Chondrocyte (in vitro differentiated cells): ENCODE results near the gene NPAS1. TPM values are rescaled to one million over a fixed set of nuclear protein-coding genes. Genes with fewer than 3 reads are reported as not detected.

Source experiments
- DNase-seq: peaks from one replicate; pipeline ENCODE4 v3.0.0; 2021; ENCODE audit warnings: mixed read lengths, low spot score
- H3K27ac Mint-ChIP-seq: one replicate; pipeline ENCODE4 v1.8.0; 2021; ENCODE audit warnings: mild to moderate bottlenecking, moderate library complexity, mixed read lengths; ENCODE audit not compliant: unreplicated experiment
- H3K27me3 Mint-ChIP-seq: 2 replicates; pipeline ENCODE4 v1.8.0; 2021; ENCODE audit warnings: low read depth, mixed read lengths
- H3K36me3 Mint-ChIP-seq: 2 replicates; pipeline ENCODE4 v1.8.0; 2021; ENCODE audit warnings: low read depth, mixed read lengths
- H3K4me1 Mint-ChIP-seq: 2 replicates; pipeline ENCODE4 v1.8.0; 2021; ENCODE audit warnings: low read depth, mild to moderate bottlenecking, mixed read lengths
- H3K4me3 Mint-ChIP-seq: one replicate; pipeline ENCODE4 v1.8.0; 2021; ENCODE audit warnings: mild to moderate bottlenecking, moderate library complexity, mixed read lengths; ENCODE audit not compliant: unreplicated experiment
- H3K9me3 Mint-ChIP-seq: 2 replicates; pipeline ENCODE4 v1.8.0; 2021; ENCODE audit warnings: low read depth, mixed read lengths
- total RNA-seq: library from RNA; stranded (reverse); gene quantifications from 3 replicates; pipeline ENCODE4 v1.2.1, GENCODE V29; 2021
- TF ChIP-seq, protein P1 (sequence below): fragments of 200-600 bp; sonication (generic); IDR thresholded peaks from 2 replicates; pipeline ENCODE4 v1.5.0; 2021; ENCODE audit warnings: antibody characterized with exemption, mild to moderate bottlenecking, moderate library complexity

The NPAS1 gene
- total RNA-seq, 1 donor from 2014 or later: 1.7 TPM

DNA sequence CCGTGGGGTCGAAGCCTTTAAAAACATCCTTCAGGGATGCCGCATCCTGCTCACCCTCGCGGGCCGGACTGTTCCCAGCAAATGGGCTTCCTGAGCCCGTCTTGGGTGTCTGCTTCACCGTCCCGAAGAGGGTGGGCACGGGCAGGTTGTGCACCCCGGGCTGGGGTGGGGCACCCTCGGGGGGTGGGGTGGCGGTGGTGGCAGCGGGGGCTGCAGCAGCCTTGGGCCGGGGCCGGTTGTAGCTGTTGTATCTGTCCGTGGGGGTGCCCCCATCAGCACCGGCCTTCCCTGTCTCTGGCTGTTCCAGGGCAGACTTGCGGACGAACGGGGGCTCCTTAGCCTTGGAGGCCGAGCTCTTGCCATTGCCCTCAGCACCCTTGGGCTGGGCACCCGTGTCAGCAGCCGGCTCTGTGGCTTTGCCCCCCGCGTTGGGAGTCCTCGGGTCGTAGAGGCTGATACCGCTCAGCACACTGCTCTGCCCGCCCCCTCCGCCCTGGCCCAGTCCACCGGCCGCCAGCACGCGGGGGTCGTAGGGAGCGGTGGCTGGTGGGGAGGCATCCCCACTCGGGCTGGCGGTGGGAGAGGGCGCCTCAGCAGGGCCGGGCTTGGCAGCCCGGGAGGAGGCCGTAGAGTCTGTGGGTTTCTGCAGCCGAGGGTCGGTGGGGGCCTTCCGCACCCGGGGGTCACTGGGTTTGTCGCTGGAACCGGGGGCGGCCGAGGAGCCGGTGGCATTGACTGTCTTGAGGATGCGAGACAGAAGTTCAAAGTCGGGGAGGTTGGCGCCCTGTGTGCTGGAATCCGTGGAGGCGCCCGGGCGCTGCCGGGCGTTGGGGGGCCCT lies 47.0 kb downstream of the NPAS1 start:
- peaks cover 14% of the 10 kb centered on the region for H3K36me3 Mint-ChIP-seq
- H3K4me1 Mint-ChIP-seq: no peaks in the 10 kb centered on the region
- no peaks in the 10 kb centered on the region for H3K27me3 Mint-ChIP-seq
- TF ChIP-seq, protein P1, sequence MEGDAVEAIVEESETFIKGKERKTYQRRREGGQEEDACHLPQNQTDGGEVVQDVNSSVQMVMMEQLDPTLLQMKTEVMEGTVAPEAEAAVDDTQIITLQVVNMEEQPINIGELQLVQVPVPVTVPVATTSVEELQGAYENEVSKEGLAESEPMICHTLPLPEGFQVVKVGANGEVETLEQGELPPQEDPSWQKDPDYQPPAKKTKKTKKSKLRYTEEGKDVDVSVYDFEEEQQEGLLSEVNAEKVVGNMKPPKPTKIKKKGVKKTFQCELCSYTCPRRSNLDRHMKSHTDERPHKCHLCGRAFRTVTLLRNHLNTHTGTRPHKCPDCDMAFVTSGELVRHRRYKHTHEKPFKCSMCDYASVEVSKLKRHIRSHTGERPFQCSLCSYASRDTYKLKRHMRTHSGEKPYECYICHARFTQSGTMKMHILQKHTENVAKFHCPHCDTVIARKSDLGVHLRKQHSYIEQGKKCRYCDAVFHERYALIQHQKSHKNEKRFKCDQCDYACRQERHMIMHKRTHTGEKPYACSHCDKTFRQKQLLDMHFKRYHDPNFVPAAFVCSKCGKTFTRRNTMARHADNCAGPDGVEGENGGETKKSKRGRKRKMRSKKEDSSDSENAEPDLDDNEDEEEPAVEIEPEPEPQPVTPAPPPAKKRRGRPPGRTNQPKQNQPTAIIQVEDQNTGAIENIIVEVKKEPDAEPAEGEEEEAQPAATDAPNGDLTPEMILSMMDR: no peak
- DNase-seq: no peak
- no peak overlapping the region for H3K4me3 Mint-ChIP-seq
- H3K9me3 Mint-ChIP-seq: no peaks in the 10 kb centered on the region
- no peak overlapping the region for H3K27ac Mint-ChIP-seq

DNA sequence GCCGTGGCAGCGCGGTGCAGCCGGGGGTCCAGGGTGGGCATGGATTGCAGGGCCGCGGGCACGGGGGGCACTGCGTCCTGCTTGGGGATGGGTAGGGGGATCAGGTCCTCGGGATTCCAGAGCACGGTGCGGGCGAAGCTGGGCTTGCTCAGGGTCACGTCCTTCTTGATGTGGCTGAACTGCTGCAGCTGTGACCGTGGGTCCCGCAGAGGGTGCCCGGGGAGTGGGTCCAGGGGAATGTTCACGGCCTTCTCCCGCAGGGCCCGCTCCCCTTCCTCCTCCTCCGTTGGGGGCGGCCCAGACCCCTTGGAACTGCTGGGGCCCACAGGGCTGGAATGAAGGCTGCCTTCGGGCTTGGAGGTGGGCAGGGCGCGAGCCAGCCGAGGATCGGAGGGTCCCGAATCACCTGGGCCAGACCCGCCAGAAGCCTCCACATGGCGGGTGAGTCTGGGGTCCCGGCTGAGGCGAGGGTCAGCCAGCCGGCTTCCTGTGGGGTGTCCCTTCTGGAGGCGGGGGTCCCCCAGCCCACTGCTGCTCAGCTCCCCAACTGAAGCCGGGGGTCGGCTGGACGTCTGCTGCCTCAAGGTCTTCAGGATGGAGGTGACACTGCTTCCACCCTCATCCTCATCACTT lies 47.7 kb downstream of the NPAS1 start:
- H3K4me1 Mint-ChIP-seq: no peaks in the 10 kb centered on the region
- TF ChIP-seq, protein P1: no peak
- H3K27me3 Mint-ChIP-seq: no peaks in the 10 kb centered on the region
- H3K4me3 Mint-ChIP-seq: no peak overlapping the region
- H3K9me3 Mint-ChIP-seq: no peaks in the 10 kb centered on the region
- no peak for DNase-seq
- peaks cover 13% of the 10 kb centered on the region for H3K36me3 Mint-ChIP-seq
- H3K27ac Mint-ChIP-seq: no peak overlapping the region

DNA sequence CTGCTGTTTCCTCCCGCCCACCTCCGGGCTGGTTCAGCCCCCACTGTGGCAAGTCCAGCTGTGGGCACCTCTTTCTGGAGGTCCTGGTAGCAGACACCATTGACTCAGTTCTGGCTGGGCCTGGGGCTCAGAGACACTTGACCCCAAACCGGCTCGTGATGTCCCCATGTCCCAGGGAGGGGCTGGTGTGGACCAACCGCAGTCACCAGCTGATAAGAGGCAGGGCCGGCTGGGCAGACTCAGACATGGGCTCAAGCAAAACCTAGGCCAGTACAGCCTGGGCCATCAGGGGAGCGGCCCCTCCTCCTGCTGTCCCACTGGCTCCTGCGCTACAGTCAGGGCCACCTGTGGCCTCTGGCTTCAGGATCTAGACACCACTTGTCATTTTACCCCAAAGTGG lies 48.6 kb downstream of the NPAS1 start:
- Mint-ChIP-seq H3K4me3 (no peak overlapping the region), H3K4me1 (no peaks in the 10 kb centered on the region), H3K9me3 (no peaks in the 10 kb centered on the region), H3K27me3 (no peaks in the 10 kb centered on the region), H3K27ac (no peak overlapping the region), H3K36me3 (peaks cover 15% of the 10 kb centered on the region)
- DNase-seq: no peak
- TF ChIP-seq, protein P1: no peak

DNA sequence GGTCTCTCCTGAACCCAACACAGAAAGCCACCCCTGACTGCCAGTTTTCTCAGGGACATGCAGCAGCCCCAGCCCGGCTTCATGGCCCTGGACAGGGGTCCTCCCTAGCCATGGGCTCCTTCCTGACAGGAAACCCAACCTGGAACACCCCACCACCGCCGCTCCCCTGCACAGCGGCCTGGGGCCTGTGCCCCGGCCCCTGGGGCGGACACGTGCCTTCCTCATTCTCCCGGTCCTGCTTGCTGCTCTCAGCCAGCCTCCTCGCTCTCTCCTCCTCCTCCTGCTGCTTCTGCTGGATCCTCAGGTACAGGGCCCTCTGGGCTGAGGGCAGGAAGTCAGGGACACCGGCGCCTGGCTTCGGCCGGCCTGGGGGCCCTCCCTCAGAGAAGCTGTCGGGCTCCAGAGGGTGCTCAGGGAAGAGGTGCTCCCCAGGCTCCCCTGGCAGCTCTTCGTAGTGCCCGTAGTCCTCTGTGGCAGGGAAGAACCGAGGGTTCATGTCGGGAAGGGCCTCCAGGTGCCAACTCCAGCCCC lies 49.3 kb downstream of the NPAS1 start:
- no peak for DNase-seq
- Mint-ChIP-seq H3K4me1 (no peaks in the 10 kb centered on the region), H3K27ac (peak overlapping the region; percentile 41), H3K36me3 (peaks cover 17% of the 10 kb centered on the region), H3K27me3 (no peaks in the 10 kb centered on the region), H3K4me3 (no peak overlapping the region), H3K9me3 (no peaks in the 10 kb centered on the region)
- TF ChIP-seq, protein P1: no peak

DNA sequence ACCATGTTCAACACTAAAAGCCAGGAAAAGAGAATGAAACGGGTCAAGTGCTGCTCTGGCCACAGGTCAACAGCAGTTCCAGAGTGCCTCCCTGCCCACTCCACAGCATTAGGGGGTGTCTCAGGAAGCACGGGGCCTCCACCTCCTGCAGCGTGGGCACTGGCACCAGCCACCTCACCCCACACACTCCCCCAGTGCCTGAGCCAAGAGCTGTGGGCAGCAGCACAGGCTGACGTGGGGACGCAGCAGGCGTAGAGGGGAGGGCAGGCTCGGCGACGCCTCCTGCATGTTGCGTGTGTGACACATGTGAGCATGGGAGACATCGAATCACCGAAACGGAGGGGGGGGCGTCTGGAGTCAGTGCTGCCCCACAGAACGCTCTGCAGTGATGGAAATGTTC lies 50.2 kb downstream of the NPAS1 start:
- Mint-ChIP-seq H3K36me3 (peaks cover 17% of the 10 kb centered on the region), H3K27me3 (no peaks in the 10 kb centered on the region), H3K4me1 (no peaks in the 10 kb centered on the region), H3K9me3 (no peaks in the 10 kb centered on the region), H3K27ac (no peak overlapping the region), H3K4me3 (no peak overlapping the region)
- DNase-seq: no peak
- TF ChIP-seq, protein P1: no peak
